OCI-LY7 (cell line): ENCODE results near the gene PRRT4. TPM values are rescaled to one million over a fixed set of nuclear protein-coding genes. Genes with fewer than 3 reads are reported as not detected.

Experiments
- BruUV-seq: library from RNA; stranded (reverse); fragments of 400-500 nt; replicated peaks from 2 replicates; lab custom pipeline; 2021; lab: Mats Ljungman, UMichigan
- CTCF ChIA-PET: fragments of 300-600 bp; sonication (Branson Sonifier 250); formaldehyde crosslinking; loops from one replicate; lab custom pipeline; 2022; ENCODE audit warnings: antibody characterized with exemption; ENCODE audit not compliant: unreplicated experiment; lab: Charles Lee
- POLR2A ChIA-PET: fragments of 300-600 bp; sonication (Branson Sonifier 250); formaldehyde crosslinking; loops from one replicate; lab custom pipeline; 2022; ENCODE audit warnings: antibody characterized with exemption; lab: Charles Lee
- DNase-seq: peaks from one replicate; pipeline ENCODE4 v3.0.0-alpha.2; 2015; ENCODE audit warnings: low spot score
- H2AFZ ChIP-seq: fragments of 200-600 bp; sonication (generic), shearing (Covaris generic); 2 replicates; pipeline ENCODE4 v1.6.1; 2014; ENCODE audit warnings: mild to moderate bottlenecking, antibody characterized with exemption, low read length, moderate library complexity
- H3K27ac ChIP-seq: fragments of 200-600 bp; sonication (generic); 2 replicates; pipeline ENCODE4 v1.5.1; 2014; ENCODE audit warnings: mixed run types, low read depth, mild to moderate bottlenecking, moderate library complexity, low read length, inconsistent platforms; ENCODE audit not compliant: poor library complexity, severe bottlenecking
- H3K36me3 ChIP-seq: fragments of 200-600 bp; sonication (generic); 2 replicates; pipeline ENCODE4 v1.6.1; 2014; ENCODE audit warnings: mild to moderate bottlenecking, antibody characterized with exemption, low read length, moderate library complexity, mixed read lengths; ENCODE audit not compliant: insufficient read depth
- H3K4me1 ChIP-seq: fragments of 200-600 bp; sonication (generic); 2 replicates; pipeline ENCODE4 v1.5.1; 2014; ENCODE audit warnings: mild to moderate bottlenecking, low read length; ENCODE audit not compliant: insufficient read depth, poor library complexity, severe bottlenecking
- H3K4me2 ChIP-seq: fragments of 200-600 bp; sonication (generic); 2 replicates; pipeline ENCODE4 v1.6.1; 2014; ENCODE audit warnings: mild to moderate bottlenecking, low read length
- H3K4me3 ChIP-seq: fragments of 200-600 bp; sonication (generic); 2 replicates; pipeline ENCODE4 v1.5.1; 2014; ENCODE audit warnings: mild to moderate bottlenecking, low read depth, low read length; ENCODE audit not compliant: poor library complexity, severe bottlenecking
- H3K79me2 ChIP-seq: fragments of 200-600 bp; sonication (generic); 2 replicates; pipeline ENCODE4 v1.6.1; 2016; ENCODE audit warnings: low read depth, mild to moderate bottlenecking, low read length, moderate library complexity, mixed read lengths; ENCODE audit not compliant: insufficient read depth
- H3K9me2 ChIP-seq: fragments of 200-600 bp; sonication (generic); 2 replicates; pipeline ENCODE4 v1.6.1; 2016; ENCODE audit warnings: mild to moderate bottlenecking, low read length, mixed read lengths; ENCODE audit not compliant: insufficient read depth
- H3K9me3 ChIP-seq: fragments of 200-600 bp; sonication (generic); 2 replicates; pipeline ENCODE4 v1.6.1; 2014; ENCODE audit warnings: mild to moderate bottlenecking, mixed run types, low read length, mixed read lengths
- H4K20me1 ChIP-seq: fragments of 200-600 bp; sonication (generic); 2 replicates; pipeline ENCODE4 v1.6.1; 2014; ENCODE audit warnings: mild to moderate bottlenecking, antibody characterized with exemption, low read length, moderate library complexity, mixed read lengths; ENCODE audit not compliant: insufficient read depth
- CTCF ChIP-seq: fragments of 200-600 bp; sonication (generic); conservative IDR thresholded peaks from 2 replicates; pipeline ENCODE4 v1.5.1; 2014; ENCODE audit warnings: mild to moderate bottlenecking, antibody characterized with exemption, low read length, moderate library complexity, mixed read lengths
- EZH2phosphoT487 ChIP-seq: fragments of 200-600 bp; sonication (generic); IDR thresholded peaks from 2 replicates; pipeline ENCODE4 v1.6.1; 2018; ENCODE audit warnings: low read depth, borderline replicate concordance, mild to moderate bottlenecking, mixed run types, antibody characterized with exemption, low read length, moderate library complexity, mixed read lengths
- intact Hi-C: fragments of 100-400 bp; cut with micrococcal nuclease; formaldehyde crosslinking; loops from one replicate; pipeline ENCODE4 v1.10.0; 2022; ENCODE audit not compliant: unreplicated experiment
- total RNA-seq, 2 experiments: library from RNA; depleted of rRNA in 1 of 2; stranded (reverse); fragments of >200 nt in 1 of 2; shearing (Covaris generic) in 1 of 2; gene quantifications; 2 replicates each; pipeline ENCODE4 v1.2.3, GENCODE V29; 2014 to 2022

The PRRT4 gene
- total RNA-seq, 2 experiments from 2014 or later = not detected

- Histone ChIP-seq H3K4me3 (no peak overlapping the region), H3K36me3 (peaks cover 98% of the 10 kb centered on the region), H4K20me1 (no peaks in the 10 kb centered on the region; the same call in 1 of the 2 replicates), H3K27ac (no peak overlapping the region), H3K4me1 (no peaks in the 10 kb centered on the region), H3K79me2 (no peaks in the 10 kb centered on the region), H3K4me2 (no peak overlapping the region), H3K9me2 (no peaks in the 10 kb centered on the region), H2AFZ (no peak overlapping the region), H3K9me3 (no peaks in the 10 kb centered on the region)
- BruUV-seq = no TSS peak
- peak; percentile 41 for DNase-seq
- CTCF ChIA-PET = no interaction called here
- TF ChIP-seq CTCF (peak; percentile 77), EZH2phosphoT487 (no peak)
- intact Hi-C loops = no loop called here
- POLR2A ChIA-PET = interaction anchor here (0.7 to 1.1 kb wide), 3 partner anchors 9 to 723 kb away, joined by 3 to 4 read pairs (median 3); no protein-coding TSS in a partner anchor
Measured at GRCh38 chr7:128322040-128322643, 39.3 kb downstream of the PRRT4 start.

GRCh38 chr7:128321044-128321422 is 40.5 kb downstream of the PRRT4 start:
- no peak overlapping the region for H2AFZ ChIP-seq
- H4K20me1 ChIP-seq = no peaks in the 10 kb centered on the region; the same call in 1 of the 2 replicates
- DNase-seq = no peak
- no peak for TF ChIP-seq EZH2phosphoT487
- TF ChIP-seq CTCF = no peak
- no peaks in the 10 kb centered on the region for H3K79me2 ChIP-seq
- peaks cover 98% of the 10 kb centered on the region for H3K36me3 ChIP-seq
- no peak overlapping the region for H3K27ac ChIP-seq
- no peak overlapping the region for H3K4me3 ChIP-seq
- H3K9me2 ChIP-seq = no peaks in the 10 kb centered on the region
- POLR2A ChIA-PET = interaction anchor here (0.6 to 1.1 kb wide), 3 partner anchors 14 to 421 kb away, joined by 3 read pairs; no protein-coding TSS in a partner anchor
- H3K9me3 ChIP-seq = no peaks in the 10 kb centered on the region
- no peaks in the 10 kb centered on the region for H3K4me1 ChIP-seq
- no peak overlapping the region for H3K4me2 ChIP-seq
- CTCF ChIA-PET = no interaction called here
- BruUV-seq = no TSS peak
- intact Hi-C loops = no loop called here

- BruUV-seq = no TSS peak
- H2AFZ ChIP-seq = no peak overlapping the region
- no peak overlapping the region for H3K27ac ChIP-seq
- ChIA-PET POLR2A (interaction anchor here (0.9 kb wide), 1 partner anchor 573 kb away, joined by 3 read pairs; no protein-coding TSS in a partner anchor), CTCF (no interaction called here)
- H4K20me1 ChIP-seq = no peaks in the 10 kb centered on the region
- TF ChIP-seq EZH2phosphoT487 (no peak), CTCF (no peak)
- H3K4me3 ChIP-seq = no peak overlapping the region
- DNase-seq = no peak
- no peaks in the 10 kb centered on the region for H3K9me2 ChIP-seq
- intact Hi-C loops = no loop called here
- no peaks in the 10 kb centered on the region for H3K9me3 ChIP-seq
- H3K79me2 ChIP-seq = no peaks in the 10 kb centered on the region
- H3K36me3 ChIP-seq = peaks cover 98% of the 10 kb centered on the region
- H3K4me2 ChIP-seq = no peak overlapping the region
- H3K4me1 ChIP-seq = no peaks in the 10 kb centered on the region
Measured at GRCh38 chr7:128318691-128319090, 42.8 kb downstream of the PRRT4 start.
